Astrocyte of the cerebellum (primary cell): ENCODE measurements around the gene RASAL2.
"Not testable (repeated sequence)": the region's sequence is repeated elsewhere in the genome, so short reads cannot be mapped to it uniquely, and the experiment has no call there.

Experiments used
- DNase-seq: peaks from one replicate; pipeline ENCODE4 v3.0.0-alpha.2; 2011; ENCODE audit warnings: low read depth
- H3K4me3 ChIP-seq: 2 replicates; pipeline ENCODE4 v1.5.1; 2011; ENCODE audit warnings: mild to moderate bottlenecking, low read depth, low read length, moderate library complexity
- in situ Hi-C: cut with HindIII; loops from 2 replicates; pipeline ENCODE4 v1.10.0; 2017; ENCODE audit warnings: low sequenced_read_pairs
- TF ChIP-seq, protein P1 (sequence below): IDR thresholded peaks from 2 replicates; pipeline ENCODE4 v1.5.1; 2012; ENCODE audit warnings: low read length, low read depth, moderate library complexity, mild to moderate bottlenecking; ENCODE audit errors: missing control alignments

The RASAL2 gene

GRCh38 chr1:178349801-178350200 lies 255.9 kb downstream of the RASAL2 start:
- H3K4me3 ChIP-seq = no peak overlapping the region
- TF ChIP-seq, protein P1, sequence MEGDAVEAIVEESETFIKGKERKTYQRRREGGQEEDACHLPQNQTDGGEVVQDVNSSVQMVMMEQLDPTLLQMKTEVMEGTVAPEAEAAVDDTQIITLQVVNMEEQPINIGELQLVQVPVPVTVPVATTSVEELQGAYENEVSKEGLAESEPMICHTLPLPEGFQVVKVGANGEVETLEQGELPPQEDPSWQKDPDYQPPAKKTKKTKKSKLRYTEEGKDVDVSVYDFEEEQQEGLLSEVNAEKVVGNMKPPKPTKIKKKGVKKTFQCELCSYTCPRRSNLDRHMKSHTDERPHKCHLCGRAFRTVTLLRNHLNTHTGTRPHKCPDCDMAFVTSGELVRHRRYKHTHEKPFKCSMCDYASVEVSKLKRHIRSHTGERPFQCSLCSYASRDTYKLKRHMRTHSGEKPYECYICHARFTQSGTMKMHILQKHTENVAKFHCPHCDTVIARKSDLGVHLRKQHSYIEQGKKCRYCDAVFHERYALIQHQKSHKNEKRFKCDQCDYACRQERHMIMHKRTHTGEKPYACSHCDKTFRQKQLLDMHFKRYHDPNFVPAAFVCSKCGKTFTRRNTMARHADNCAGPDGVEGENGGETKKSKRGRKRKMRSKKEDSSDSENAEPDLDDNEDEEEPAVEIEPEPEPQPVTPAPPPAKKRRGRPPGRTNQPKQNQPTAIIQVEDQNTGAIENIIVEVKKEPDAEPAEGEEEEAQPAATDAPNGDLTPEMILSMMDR = no peak
- in situ Hi-C loops = no loop called here
- DNase-seq = no peak

- H3K4me3 ChIP-seq, DNase-seq, in situ Hi-C loops: not testable (repeated sequence)
Observed at GRCh38 chr1:178351911-178352310, 258.0 kb downstream of the RASAL2 start.

DNA sequence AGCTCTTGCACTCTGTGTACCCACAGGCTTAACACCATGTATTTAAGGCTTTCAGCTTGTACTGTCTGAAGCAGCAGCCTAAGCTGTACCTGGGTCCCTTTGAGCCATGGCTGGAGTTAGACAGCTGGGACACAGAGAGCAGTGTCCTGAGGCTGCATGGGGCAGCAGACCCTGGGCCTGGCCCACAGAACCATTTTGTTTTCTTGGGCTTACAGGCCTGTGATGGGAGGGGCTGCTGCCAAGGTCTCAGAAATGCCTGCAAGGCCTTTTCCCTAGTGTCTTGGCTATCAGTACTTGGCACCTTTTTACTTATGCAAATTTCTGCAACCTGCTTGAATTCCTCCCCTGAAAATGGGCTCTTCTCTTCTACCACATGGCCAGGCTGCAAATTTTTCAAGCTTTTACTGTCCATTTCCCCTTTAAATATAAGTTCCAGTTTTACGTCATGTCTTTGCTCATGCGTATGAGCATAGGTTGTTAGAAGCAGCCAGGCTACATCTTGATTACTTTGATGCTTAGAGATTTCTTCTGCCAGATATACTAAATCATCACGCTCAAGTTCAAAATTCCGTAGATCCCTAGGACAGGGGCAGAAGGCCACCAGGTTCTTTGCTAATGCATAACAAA lies 259.0 kb downstream of the RASAL2 start:
- no peak for DNase-seq
- no peak overlapping the region for H3K4me3 ChIP-seq
- in situ Hi-C loops = no loop called here
- TF ChIP-seq, protein P1 = no peak

DNA sequence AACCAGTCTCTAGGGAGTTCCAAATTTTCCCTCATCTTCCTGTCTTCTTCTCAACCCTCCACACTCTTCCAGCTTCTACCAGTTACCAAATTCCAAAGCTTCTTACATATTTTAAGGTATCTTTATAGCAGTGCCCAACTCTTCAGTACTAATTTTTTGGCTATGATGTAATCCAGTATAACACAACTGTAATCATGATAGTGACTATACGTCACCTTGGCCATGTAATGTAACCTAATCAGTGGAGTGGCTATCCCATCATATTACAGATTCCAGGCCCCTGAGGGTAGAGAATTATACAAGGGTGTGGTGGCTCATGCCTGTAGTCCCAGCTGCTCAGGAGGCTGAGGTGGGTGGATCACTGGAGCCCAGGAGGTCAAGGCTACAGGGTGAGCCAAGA lies 259.6 kb downstream of the RASAL2 start:
- in situ Hi-C loops = no loop called here
- TF ChIP-seq, protein P1 = no peak

GRCh38 chr1:178354816-178355215 lies 260.9 kb downstream of the RASAL2 start:
- in situ Hi-C loops = no loop called here
- no peak for DNase-seq
- TF ChIP-seq, protein P1 = no peak
- H3K4me3 ChIP-seq = no peak overlapping the region

More for the DNA sequence above, 259.6 kb downstream of the RASAL2 start:
- no peak overlapping the region for H3K4me3 ChIP-seq
- DNase-seq = no peak

DNA sequence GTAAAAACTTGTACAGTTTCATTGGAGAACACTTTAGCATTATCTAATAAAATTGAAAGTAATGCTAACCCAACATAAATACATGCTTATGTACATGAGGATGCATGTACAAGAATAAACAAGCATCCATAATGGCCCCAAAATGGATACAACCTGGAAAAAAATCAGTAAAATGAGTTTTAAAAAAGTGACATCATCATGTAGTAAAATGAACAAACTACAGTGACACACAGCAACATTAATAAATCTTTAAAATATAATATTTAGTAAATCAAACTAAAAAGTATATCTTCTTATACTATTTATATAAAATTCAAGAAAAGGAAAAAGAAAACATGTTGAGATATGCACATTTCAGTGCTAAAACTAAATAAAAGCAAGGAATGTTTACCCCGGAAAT lies 262.4 kb downstream of the RASAL2 start:
- in situ Hi-C loops = no loop called here
- TF ChIP-seq, protein P1 = no peak
- no peak overlapping the region for H3K4me3 ChIP-seq
- DNase-seq = no peak

- no peak for DNase-seq
- H3K4me3 ChIP-seq = no peak overlapping the region
- in situ Hi-C loops = no loop called here
- TF ChIP-seq, protein P1 = no peak
Observed at GRCh38 chr1:178358456-178358855, 264.6 kb downstream of the RASAL2 start.
